GM21381 (cell line): ENCODE data around the gene SLC25A2.
"Not testable (repeated sequence)": the region's sequence is repeated elsewhere in the genome, so short reads cannot be mapped to it uniquely, and the experiment has no call there.

Source experiments
- ATAC-seq: cut with Tn5 transposase; IDR thresholded peaks from one replicate; pipeline ENCODE4 v1.9.1; 2021; ENCODE audit warnings: mild to moderate bottlenecking, moderate library complexity; ENCODE audit not compliant: unreplicated experiment

Gene SLC25A2

GRCh38 chr5:141316963-141317362 is 13.1 kb upstream of the SLC25A2 start:
- ATAC-seq, result not testable (repeated sequence)

GRCh38 chr5:141313711-141314110 is 9.9 kb upstream of the SLC25A2 start:
- ATAC-seq, result no peak

GRCh38 chr5:141306630-141307029 is 2.8 kb upstream of the SLC25A2 start:
- ATAC-seq, result no peak

GRCh38 chr5:141298376-141298775 is 5.5 kb downstream of the SLC25A2 start:
- no peak for ATAC-seq

- no peak for ATAC-seq
These were observed 30.9 kb downstream of the SLC25A2 start for GRCh38 chr5:141272906-141273305.

GRCh38 chr5:141269195-141269594 is 34.7 kb downstream of the SLC25A2 start:
- no peak for ATAC-seq

- ATAC-seq, result no peak
These were observed 42.7 kb downstream of the SLC25A2 start for GRCh38 chr5:141261238-141261546.

- no peak for ATAC-seq
These were observed 43.2 kb downstream of the SLC25A2 start for GRCh38 chr5:141260458-141261237.

- no peak for ATAC-seq
These were observed 44.9 kb downstream of the SLC25A2 start for GRCh38 chr5:141258948-141259347.

GRCh38 chr5:141258464-141258863 is 45.4 kb downstream of the SLC25A2 start:
- ATAC-seq, result no peak
